ENCODE data around the gene RARB.

GRCh38 chr3:25480811-25481210, 52.7 kb downstream of the RARB start:
- TF ChIP-seq CTCF (IDR thresholded peaks at IDR 0.05) (no peak), POLR2A (IDR thresholded peaks at IDR 0.05) (no peak)

Measured in stomach (tissue), 4 donors.